SKM-1 treated with dmso at 0.1 percent for 144 hours (cell line): Measurements from ENCODE around the gene ADGRF5.

Experiments
- DNase-seq: peaks from one replicate; lab custom pipeline; 2025; ENCODE audit not compliant: unreplicated experiment; lab: John Stamatoyannopoulos, UW

The ADGRF5 gene

DNA sequence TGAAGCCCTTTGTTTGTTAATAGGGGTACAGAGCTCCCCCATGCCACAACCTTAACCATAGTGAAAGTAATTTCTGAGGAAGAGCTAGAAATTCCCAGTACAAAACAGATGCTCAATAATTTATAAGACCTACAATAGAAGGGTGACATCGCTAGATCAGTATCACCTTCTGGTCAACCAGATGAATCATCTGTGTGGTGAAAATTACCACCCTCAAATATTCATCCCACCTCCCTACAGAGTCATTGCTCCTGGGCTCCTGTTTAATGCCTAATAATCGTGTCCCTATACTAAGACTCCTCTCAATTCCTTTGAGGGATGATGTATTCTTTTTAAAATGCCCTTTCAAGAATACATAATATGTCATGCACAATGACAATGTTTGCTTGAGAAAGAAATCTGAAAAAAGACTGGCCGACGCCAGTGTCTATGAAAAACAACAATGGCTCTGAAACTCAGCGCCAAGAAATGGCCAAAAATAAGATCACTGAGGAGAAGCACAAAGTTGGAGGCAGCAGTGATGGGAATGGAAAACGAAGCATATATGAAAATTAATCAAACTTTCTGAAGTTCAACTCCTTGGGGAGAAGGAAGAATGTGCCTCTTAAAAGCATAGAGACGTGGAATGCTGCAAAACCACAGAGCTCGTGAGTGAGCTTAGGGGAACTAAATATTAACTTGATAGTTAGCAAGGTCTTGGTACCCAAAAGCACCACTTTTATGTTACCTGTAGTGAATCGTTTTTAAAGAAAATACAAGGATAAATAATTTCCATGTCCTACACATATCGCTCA lies 11.0 kb upstream of the ADGRF5 start:
- no peak for DNase-seq

- no peak for DNase-seq
These were observed 9.7 kb upstream of the ADGRF5 start for GRCh38 chr6:46931416-46931815.

- DNase-seq: no peak
These were observed 8.6 kb upstream of the ADGRF5 start for GRCh38 chr6:46930331-46930730.

DNA sequence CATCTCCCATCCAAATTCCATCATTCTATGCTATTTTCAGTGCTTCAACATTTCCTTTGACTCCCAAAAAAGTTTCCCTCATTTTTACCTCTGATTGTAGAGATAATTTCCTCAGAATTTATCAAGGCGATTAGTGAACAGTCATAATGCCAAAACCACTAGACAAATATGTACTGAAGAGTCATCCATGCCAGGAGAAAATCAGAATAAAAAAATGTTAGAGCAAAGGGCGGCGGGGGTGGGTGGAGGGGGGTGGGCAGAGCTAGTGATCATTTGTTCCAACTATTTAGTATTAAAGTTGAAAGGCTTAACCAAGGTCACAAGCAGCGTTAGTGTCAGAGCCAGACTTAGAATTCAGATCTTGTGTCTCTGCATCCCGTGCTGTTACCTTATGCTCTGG lies 5.3 kb upstream of the ADGRF5 start:
- DNase-seq: no peak

DNA sequence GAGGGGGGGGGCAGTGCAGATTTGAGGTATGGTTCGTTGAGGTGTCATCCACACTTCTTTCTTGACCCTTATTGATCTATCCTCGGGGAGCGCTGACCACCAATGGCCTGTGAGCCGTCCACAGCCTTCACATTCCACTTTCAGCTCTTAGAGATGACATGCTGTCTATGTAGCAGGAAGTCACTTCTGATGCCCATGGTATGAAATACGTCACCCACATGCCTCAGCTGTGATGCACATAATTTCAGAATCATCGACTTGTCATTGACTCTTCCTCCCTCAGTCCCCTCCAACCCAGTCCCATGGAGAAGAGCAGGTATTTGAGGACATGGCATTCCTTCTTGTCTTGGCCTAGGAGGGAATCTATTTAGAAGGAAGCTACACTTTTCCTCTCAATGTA lies 4.7 kb upstream of the ADGRF5 start:
- DNase-seq: no peak

GRCh38 chr6:46925563-46926253 lies 4.0 kb upstream of the ADGRF5 start:
- DNase-seq: no peak

DNA sequence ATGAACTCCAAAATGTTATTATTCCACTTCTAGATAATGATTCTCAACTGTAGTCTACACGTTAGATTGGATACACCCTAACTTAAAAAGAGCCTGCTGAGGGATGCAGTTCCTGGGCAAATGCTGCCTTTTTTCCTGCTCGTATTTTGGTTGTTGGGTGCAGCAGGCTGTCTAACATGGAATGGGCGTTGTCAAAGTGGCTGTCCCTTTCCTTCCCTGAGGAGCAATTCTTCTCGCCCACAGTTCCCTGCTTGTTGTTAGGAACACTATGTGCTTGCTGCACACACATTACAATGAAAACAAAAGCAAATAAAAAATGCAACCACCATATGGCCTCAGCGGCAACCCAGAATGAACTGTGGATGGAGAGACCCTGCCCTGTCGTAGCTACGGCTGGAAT lies 1.7 kb upstream of the ADGRF5 start:
- no peak for DNase-seq

DNA sequence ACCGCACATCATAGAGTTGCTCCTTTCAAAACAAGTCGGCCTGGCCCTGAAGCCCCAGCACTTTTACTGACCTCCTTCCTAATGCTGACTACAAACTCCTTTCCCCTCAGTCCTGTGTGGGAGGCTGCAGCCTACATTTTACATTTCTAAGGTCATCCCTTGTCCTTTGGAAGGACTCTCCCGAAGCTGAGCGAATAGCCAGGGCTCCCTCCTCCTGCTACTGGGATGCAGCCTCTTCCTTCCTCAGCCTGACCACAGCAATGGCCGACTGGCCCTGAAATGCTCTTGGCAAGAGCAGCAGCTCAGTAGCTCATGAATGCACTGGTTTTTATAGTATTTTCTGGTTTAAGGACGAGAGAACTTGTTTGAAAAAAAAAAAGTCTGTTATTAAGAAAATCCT lies 679 bp downstream of the ADGRF5 start:
- DNase-seq: no peak

DNA sequence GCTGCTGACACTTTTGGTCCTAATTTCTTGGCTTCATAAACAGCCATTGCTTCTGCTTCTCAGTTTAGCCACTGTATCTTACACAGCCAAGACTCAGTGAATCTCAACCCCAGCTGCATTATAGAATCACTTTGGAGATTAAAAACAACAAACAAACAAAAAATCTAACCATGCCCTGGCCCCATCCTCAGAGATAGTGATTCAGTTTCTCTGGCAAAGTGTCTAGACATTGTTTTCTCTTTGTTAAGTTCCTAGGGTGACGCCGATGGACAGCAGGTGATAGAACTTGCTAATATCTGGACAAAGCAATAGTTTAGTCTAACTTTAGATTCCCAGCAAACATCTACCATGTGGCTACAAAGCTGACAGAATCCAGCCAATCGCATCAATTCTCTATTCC lies 2.9 kb downstream of the ADGRF5 start:
- DNase-seq: no peak

- DNase-seq: no peak
These were observed 4.7 kb downstream of the ADGRF5 start for GRCh38 chr6:46917002-46917545.

GRCh38 chr6:46915866-46916265 lies 5.9 kb downstream of the ADGRF5 start:
- no peak for DNase-seq

- DNase-seq: no peak
These were observed 6.4 kb downstream of the ADGRF5 start for GRCh38 chr6:46915380-46915779.

DNA sequence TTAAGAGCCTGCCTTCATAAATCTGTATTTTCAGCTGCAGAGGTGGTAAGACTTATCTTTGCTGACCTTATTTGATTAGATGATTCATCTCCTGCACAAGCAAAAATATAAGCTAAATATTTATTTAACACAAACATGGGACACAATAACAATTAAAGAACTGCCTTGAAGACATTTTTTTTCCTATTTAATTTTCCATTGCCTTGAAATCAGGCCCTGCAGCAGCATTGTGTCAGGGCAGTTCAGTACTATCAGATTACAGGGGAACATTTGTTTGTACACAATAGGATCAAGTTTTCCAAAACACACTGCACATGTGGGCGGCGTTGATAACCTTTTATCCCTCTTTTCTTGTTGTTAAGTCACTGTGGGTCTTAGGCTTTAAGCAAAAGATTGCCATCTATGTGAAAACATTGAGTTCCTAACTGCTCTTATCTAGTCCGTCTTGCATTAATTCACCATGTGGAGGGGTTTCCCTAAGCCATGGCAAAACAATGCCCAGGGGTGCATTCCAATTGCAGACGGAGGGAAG lies 7.4 kb downstream of the ADGRF5 start:
- no peak for DNase-seq

DNA sequence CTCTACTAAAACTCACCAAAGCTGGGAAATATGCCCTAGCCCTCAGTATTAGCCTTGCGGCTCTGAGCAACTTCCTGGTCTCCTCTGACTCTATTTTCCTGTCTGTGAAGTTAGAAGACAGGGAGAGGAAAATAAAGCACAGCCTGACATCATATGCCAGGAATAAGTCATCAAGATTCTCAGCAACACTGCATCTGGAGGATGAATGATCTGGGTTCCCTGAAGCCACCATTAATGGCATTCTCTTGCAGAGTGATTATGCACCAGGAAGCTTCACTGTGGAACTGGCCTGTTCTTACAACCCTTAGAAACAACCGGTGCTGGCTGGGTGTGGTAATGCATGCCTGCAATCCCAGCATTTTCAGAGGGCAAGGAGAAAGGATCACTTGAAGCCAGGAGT lies 12.4 kb downstream of the ADGRF5 start:
- no peak for DNase-seq

DNA sequence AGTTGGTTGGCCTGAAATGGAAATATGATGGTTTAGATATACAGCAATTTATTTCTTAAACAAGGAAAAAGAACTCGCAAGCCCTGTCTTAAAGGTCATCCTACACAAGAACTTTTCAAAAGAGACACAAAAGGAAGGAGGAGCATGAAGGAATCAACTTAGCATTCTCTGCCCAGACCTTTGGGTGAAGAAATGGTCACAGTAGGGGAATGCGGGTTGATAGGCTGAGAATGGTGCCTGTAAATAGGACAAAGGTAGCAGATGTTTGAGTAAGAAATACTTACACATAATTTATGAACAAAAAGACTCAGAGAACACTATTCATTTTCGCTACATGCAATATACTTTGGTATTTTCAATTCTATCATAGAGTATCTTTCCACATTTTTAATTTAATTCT lies 15.0 kb downstream of the ADGRF5 start:
- no peak for DNase-seq

DNA sequence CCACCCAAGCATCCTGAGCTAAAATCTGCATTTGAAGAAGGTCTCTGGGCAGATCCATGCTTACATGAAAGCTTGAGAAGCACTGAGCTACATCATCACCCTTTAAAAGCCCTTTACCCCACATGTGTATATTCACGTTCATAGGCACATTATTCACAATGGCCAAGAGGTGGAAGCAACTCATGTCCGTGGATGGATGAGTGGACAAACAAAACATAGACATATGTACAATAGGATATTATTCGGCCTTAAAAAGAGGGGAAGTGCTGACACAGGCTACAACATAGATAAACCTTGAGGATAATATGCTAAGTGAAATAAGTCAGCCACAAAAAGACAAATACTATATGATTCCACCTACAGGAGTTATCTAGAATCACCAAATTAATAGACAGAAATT lies 17.6 kb downstream of the ADGRF5 start:
- DNase-seq: no peak

DNA sequence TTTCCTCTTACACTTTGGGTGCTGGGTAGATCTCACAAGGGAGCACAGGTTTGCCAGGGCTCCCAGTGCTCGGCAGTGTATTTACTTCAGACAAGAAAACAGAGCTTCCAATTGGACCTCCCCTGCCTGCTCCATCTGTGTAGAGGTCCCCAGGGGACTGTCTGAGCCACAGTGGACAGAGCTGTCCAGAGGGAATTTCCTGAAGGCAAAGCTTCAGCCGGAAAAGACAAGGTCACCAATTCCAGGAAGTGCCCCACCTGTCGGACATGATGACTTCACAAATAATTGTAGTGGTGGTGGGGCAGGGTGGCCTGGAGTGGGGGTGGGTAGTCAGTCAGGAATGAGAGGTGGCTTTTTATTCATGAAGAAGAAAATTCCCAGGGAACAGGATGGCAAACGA lies 18.6 kb downstream of the ADGRF5 start:
- DNase-seq: no peak

DNA sequence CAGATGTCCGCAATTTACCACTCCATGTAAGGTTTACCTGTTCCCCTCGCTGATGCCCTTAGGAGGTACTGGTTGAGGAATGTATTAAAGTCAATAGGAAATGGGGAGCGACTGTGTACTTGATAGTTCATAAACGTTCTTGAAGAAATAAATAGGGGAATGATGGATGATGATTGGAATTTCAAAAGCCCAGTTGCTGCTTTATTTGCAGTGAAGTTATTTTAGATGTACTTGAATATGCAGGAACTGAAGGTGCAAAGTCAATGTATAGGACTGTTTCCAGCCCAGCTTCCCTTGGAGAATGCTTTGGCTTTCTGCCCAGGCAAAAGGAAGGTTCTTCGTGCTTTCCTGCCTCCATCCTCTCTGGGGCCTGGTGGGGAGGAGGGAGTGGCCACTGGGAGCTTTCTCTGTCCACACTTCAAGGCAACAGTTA lies 19.8 kb downstream of the ADGRF5 start:
- no peak for DNase-seq

DNA sequence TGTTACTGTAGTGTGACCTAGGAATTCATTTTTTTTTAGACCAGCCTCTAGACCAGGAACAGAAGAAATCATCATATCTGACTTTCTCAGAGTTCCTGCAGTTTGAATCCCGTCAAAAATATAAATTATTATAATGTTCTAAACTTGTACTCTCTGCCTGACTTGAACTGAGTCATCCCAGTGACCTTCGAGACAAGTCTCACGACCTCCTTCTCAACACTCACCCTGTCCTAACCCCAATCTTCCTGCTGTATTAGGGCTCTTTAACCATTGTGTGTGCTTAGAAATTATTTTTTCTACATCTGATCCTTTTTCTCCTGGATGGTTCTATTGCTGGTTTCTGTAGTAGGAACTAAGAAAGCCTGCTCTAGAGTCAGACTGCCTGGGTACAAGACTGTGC lies 21.5 kb downstream of the ADGRF5 start:
- no peak for DNase-seq

DNA sequence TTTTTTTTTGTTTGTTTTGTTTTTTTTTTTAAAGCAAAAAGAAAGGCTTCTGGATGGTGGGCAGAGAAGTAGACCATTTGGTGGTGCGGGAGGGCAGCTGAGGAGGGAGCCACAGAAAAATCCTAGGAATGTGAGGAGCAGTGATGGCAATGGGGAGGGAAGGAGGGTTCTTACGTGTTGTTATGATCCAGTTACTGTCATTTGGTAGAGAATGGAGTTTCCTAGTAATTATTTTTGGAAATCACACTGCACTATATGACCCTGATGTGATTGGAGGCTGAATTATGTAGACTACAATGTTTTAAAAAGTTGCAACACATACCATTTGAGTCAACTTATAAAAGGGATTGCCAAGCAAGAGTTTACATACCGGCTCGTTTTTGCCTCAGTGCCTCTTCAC lies 22.1 kb downstream of the ADGRF5 start:
- DNase-seq: no peak

DNA sequence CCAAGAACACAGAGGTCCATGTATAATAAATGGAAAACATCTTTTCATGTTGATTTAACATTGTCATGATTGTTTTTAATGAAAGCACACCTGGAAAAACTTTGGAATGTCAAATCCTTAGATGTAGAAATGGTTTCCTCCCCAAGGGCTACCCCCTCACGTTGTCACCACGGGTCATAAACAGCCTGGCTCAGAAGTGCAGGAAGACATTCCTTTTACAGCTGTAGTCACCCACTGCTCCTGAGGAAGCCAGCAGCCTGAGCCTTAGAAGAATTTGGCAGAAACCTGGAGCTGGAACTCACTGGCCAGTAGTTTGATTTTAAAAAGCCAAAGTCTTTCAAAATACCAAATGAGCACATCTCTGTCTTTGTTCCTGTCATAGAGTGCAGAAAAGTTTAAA lies 23.7 kb downstream of the ADGRF5 start:
- no peak for DNase-seq

- DNase-seq: no peak
These were observed 24.9 kb downstream of the ADGRF5 start for GRCh38 chr6:46896871-46897270.
